HG02981 (cell line): ENCODE results near the gene TMPRSS13.
"Not testable (repeated sequence)": the region's sequence is repeated elsewhere in the genome, so short reads cannot be mapped to it uniquely, and the experiment has no call there.

Source experiments
- ATAC-seq: cut with Tn5 transposase; IDR thresholded peaks from one replicate; pipeline ENCODE4 v1.9.1; 2021; ENCODE audit warnings: mild to moderate bottlenecking, moderate library complexity; ENCODE audit not compliant: unreplicated experiment

The TMPRSS13 gene

DNA sequence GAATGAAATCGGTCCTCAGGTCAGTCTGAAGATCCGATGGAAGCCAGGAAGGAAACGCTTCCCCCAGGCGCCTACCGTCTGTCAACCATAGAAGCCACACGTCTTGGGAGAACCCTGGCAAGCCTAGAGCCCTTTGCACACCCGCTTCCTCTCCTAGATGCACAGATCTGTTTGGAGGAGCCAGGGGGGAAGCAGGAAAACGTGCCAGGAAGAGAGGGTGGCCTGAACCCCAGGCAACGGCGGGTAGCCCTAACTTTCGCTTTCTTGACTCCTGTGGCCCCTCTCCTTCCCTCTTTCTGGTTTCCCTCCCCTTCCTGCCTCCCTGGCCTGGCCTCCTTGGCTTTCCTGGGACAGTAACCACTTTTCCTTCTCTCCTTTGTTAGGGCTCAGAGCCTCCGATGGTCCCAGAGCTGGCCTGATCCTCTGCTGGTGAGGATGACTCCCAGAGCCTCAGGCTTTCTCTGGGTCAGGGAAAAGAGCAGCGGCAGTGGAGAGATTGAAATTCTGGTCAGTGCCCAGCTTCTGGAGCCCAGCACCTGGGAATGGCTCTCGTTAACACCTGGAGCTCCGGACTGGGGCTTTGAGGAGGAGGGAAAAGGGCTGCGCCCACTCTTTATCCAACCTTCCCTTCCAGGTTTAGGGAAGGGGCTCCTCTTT, 54.8 kb downstream of the TMPRSS13 start:
- no peak for ATAC-seq

- no peak for ATAC-seq
These were observed 55.4 kb downstream of the TMPRSS13 start for GRCh38 chr11:117873828-117874125.

DNA sequence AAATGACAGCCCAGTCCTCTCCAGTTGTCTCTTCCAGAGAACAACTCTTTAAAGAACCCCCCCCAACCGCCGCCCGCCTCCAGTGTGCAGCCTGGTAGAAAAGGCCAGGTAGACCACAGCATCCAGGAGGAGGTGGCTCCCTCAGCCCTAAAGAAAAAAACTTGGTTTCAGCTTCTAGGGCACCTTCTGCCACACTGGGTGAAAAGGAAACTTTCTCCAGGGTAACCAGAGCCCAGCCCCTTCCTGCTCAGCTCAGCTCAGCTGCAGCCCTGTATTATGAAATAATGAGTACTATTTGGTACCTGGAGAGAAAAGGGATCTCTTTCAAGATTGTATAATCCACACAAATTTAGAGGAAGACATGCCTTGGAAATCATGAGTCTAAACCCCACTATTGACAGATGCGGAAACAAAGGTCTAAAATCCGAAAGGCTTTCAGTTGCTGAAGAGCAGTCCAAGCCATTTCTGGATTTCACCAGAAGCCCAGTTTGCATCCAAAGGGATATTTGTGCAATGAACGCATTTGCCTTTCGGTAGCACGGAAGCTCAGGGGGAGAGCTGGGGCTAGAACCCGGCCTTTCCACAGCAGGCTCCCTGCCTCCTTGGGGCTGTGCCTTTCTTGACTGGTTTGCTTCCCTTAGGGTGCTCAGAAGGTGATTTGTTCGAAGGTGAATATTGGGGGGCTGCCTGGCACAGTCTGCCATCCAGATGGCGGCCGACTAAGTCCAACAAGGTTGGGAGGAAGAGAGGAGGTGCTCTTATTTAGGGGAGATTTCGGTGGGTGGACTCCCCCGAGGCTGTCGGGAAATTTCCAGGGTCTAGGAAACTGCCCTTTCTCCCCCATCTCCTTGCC, 56.0 kb downstream of the TMPRSS13 start:
- no peak for ATAC-seq

DNA sequence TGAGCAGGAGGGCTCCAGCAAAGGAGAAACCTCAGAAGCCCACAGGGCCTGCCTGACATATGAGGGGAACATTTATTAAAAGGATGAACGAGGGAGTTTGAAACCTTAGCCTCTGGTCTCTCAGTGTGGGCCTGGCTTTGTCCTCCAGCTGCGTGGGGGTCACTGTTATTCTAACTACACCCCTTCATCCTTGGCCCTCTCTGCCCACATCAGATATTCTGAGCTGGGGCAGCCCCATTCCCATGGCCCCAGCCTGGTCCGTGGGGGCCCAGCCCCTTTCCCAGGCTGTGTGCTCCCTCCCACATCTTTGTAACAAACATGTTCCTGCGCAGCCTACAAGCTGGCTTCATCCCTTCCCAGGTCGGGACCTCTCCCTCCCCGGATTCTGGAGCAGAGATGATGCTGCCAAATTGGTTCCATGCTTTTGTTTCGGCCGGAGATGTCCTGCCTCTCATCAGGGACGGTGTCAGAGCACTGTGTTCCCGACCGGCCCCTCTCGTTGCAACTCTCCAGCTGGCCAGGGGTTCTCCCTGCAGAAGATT, 56.7 kb downstream of the TMPRSS13 start:
- ATAC-seq = no peak

DNA sequence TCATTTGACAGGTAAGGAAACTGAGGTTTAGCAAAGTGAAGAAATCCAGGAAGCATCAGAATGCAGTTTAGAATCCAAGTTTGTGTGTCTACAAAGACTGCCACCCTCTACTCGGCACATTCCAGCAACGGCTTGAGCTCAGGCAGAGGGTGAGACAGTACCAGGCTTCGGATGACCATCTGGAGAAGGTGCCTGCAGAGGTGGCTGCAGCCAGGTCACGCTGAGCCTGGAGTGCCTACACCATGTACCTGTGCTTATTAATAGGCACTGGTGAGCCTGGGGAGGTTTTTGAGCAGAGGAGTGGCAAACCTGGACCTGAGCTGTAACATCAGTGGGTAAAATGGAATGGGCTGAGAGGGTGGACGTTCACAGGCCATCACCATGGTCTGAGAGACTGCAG, 57.4 kb downstream of the TMPRSS13 start:
- no peak for ATAC-seq

- ATAC-seq = no peak
These were observed 58.0 kb downstream of the TMPRSS13 start for GRCh38 chr11:117871160-117871559.

DNA sequence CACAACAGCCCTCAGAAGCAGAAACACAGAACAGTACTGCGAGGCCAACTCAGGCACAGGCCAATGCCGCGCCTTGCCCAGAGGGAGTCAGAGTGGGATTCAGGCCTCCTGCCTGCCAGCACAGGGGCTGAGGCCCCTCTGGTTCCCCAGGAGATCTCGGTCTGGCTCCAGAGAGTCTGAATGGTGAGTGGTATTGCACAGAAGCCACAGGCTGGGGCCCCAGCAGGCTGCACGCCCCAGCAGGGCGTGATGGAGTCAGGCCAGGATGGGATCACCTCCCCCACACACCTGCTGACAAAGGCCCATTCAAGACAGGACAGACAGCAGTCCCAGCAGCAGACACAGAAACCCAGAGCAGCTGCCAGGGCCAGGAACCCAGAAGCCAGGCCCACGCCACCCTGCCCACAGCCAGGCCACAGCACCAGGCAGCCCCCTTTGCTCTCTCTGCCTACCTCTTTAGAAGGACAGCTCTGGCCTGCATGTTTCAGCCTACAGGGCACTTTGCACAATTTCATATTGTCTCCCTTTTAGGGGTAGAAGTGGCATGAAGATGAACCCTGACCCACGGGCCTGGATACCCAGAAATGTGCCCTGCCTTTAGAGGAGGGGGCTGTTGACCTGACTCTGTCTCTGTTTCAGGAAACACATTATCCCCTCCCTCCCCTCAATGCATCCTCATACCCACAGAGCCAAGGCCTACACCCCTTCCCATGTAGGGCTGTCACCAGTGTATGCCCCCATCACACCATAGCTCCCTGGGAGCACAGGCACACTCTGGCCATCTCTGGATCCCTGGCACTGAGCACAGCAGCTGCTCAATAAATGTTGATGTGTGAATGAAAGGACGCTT, 58.9 kb downstream of the TMPRSS13 start:
- no peak for ATAC-seq

DNA sequence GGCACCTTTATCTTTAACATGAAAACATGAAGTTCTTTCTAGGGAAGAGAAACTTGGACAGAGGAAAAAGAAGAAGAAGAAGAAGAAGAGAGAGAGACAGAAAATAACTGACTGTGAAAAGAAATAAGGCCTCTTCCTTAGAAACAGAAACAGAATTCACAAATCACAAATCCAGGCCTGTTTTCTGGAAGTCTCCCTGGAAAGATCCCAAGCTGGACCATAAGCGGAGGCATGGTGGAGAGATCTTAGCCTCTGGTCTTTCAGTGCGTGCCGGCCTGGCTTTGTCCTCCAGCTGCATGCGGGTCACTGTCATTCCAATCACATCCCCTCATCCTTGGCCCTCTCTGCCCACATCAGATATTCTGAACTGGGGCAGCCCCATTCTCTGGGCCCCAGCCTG, 59.6 kb downstream of the TMPRSS13 start:
- ATAC-seq = no peak

GRCh38 chr11:117868815-117869561, 60.2 kb downstream of the TMPRSS13 start:
- ATAC-seq = no peak

DNA sequence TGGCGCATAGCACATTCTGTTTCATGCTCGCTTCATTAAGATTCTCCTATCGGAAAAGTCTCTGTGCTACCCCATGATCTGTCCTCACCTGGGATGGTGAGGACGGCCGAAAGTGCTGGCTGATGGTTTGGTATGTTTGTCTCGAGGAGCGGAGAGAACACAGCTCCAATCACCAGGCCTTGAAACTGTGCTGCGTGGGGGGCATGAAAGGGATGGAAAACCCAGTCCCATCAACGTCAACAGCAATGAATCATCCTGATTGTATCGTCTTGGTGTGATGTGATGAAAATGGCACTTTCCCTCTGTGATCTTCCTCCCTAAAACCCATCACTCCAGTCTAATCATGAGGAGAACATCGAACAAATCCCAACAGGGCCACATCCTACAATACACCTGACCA, 61.1 kb downstream of the TMPRSS13 start:
- ATAC-seq = no peak

DNA sequence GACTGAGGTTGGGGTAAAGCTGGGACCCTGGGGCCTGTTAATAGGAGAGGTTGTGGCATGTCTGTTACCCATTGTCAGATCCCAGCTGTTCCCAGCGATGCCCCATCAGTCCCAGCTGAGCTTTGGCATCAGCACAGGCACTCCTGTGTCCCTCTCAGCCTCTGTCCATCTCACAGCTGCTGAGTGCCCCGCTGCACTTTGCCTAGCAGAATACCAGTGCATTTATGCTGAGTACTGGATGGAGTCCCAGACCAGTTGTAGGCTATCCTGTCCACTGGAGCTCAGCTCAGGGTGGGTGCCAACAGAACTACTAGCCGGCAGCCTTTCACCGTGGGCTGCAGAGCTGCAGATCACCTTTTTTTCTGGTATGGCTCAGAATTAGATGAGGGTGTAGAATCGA, 62.7 kb downstream of the TMPRSS13 start:
- ATAC-seq = no peak

DNA sequence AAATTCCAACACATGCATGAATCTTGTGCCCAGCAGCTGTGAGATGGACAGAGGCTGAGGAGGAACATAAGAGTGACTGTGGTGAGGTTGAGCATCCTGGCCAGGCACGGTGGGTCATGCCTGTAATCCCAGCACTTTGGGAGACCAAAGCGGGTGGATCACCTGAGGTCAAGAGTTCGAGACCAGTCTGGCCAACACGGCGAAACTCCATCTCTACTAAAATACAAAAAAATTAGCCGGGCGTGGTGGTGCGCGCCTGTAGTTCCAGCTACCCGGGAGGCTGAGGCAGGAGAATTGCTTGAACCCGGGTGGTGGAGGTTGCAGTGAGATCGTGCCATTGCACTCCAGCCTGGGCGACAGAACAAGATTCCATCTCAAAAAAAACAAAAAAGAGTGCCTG, 63.7 kb downstream of the TMPRSS13 start:
- ATAC-seq = not testable (repeated sequence)

- no peak for ATAC-seq
These were observed 65.8 kb downstream of the TMPRSS13 start for GRCh38 chr11:117863383-117863782.

DNA sequence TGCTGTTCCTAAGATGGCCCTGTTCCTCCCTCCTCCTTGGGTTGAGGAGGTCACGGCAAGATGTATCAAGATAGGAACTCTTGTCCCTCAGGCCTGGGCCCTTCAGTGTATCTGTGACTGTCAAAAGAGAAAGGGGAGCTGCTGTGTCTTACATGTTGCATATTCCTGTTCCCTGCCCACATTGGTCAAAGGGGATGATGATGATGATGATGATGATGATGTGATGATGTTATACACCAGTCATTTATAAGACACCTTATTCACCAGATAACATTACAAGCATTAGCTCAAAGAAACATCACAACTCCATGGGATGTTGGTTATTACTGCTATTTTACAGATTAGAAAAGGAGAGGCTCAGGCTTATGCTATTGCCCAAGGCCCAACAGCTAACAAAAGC, 66.4 kb downstream of the TMPRSS13 start:
- no peak for ATAC-seq

DNA sequence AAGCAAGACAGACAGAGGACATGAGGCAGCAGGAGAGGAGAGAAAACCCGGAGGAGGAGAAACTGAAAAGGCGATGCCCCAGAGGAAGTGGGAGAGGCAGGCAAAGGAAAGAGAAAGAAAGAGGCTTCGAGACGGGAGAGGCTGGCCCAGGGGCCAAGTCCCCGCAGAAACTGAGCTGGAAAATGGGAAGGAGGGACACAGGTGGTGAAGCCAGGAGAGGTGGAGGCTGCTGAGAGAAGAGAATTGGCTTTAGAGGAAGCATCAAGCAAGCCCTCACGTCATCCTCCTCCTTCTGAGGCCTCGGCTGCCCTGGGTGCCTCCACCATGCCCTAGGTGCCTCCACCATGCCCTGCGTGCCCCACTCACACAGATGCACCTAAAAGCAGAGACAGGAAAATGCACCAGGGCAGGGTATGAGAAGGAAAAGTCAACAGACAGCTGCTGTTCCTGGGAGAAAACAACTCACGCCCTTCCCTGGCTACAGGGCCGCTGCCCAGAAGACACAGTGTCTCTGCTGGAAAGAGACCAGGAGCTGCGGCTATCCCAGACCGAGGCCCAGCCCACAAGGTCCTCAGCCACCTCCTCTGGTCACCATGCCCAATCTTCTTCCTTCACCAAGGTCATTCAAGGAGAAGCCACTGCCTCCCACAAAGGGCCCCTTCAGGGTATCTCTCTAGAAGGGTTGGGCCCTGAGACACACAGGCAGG, 67.0 kb downstream of the TMPRSS13 start:
- ATAC-seq = no peak

DNA sequence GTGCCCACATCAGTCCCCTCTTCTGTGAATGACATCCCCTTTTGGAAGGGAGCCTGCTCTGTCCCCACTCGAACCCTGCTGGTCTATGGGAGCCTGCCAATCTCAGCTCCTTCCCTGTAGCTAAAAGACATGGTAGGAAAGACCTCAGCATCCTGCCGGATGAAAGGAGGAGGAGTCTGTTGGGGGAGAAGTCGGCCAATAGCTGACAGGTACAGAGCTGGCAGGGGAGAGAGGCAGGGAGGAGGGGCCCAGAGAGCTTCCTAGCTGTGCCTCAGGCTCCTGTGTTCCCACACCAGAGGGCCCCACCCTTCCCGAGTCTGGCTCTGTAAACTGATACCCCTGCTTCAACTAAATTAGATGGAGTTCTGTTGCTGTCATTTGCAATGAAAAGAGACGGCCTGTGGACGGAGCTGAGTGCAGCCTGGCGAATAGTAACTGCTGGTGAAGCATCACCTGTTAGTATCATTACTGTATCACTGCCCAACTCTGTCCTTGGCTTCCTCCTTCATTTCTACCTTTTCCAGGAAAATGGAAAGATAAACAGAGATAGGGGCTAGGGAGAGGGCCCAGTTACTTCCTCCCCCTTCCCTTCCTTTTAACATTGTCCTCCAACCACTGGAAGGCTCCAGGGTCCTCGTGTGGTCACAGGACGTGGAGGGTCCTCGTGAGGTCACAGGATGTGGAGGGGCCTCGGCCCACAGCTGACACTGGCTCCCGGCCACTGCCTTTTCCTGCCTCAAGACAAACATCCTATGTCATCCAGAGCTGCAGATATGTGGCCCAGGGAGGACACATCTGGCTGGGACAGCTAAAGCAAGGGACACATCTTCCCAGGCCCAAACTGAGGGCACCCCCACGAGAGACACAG, 67.8 kb downstream of the TMPRSS13 start:
- no peak for ATAC-seq

GRCh38 chr11:117860139-117860538, 69.1 kb downstream of the TMPRSS13 start:
- ATAC-seq = no peak

DNA sequence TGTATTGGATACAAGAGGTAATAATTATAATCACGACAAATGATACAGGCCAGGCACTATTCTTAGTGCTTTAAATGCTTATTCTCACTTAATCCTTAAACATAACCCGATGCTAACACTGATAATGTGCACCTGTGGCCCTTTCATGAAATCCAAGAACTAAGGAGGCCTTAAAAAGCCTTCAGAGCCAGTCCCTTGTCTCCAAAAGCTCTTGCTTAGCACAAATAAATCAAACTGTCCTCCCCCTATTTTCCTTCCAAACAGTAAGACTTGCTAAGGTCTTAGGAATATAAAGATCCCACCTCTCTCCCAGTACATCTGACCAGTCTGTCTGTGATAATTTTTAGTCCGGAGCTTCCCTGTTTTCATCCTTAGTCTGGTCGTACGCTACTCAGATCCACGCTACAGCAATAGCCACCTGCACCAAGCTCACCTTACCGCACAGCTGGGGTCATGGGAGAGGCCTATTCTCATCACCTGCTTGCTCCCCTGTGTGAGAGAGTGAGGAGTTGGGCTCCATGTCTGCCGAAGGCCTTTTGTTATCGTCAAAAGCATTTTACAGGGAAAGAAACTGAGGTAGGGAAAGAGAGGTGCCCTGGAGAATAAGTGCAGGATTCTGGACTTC, 69.6 kb downstream of the TMPRSS13 start:
- ATAC-seq = no peak

DNA sequence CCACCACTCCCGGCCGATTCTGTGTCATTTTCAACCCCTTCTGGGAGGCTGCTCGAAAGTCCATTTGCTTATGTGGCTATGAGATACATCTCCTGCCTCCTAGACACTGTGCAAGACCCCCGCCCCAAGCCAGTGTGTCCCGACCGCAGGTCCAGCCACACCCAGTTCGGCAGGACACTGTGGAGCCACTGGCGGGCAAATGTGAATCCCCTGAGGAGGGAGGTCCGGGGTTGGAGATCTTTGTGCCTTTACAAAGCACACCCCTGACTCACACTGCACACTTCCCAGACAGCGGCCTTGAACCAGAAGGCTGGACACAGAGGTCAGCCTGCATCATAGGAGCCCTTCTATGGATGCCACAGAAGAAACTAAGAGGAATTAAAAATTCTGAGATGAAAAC, 70.1 kb downstream of the TMPRSS13 start:
- no peak for ATAC-seq
